B cell (primary cell): ENCODE measurements around the gene ZNF189. TPM values are rescaled to one million over a fixed set of nuclear protein-coding genes. Genes with fewer than 3 reads are reported as not detected.

Experiments used
- ATAC-seq: fragments of 200-7000 bp; cut with Tn5 transposase; one replicate; pipeline ENCODE4 v1.10.0; 2021; ENCODE audit warnings: low read depth, mild to moderate bottlenecking, moderate number of reproducible peaks, moderate library complexity
- CTCF ChIA-PET: fragments of 350-600 bp; sonication (Branson Sonifier 250); formaldehyde crosslinking; loops from one replicate; lab custom pipeline; 2021; ENCODE audit warnings: antibody characterized with exemption, inconsistent platforms; lab: Charles Lee
- POLR2A ChIA-PET: fragments of 350-600 bp; sonication (Branson Sonifier 250); formaldehyde crosslinking; loops from one replicate; lab custom pipeline; 2021; ENCODE audit warnings: antibody characterized with exemption; lab: Charles Lee
- DNase-seq: peaks from one replicate; pipeline ENCODE4 v3.0.0; 2013
- H2AFZ ChIP-seq: 2 replicates; pipeline ENCODE4 v1.6.1; 2012; ENCODE audit warnings: mild to moderate bottlenecking, low read depth, low read length; ENCODE audit not compliant: insufficient read depth, poor library complexity, severe bottlenecking
- H3K27ac ChIP-seq, 2 donors: 1 replicate in 1 of 2; 2 replicates in 1 of 2; pipeline ENCODE4 v1.5.1; 2012 to 2013; ENCODE audit warnings: low read length in 2 of 2, mild to moderate bottlenecking in 2 of 2, moderate library complexity in 1 of 2
- H3K27me3 ChIP-seq, 4 experiments: fragments of 200-600 bp in 1 of 4; sonication (generic) in 1 of 4; replicated peaks in 1 of 4; 1 replicate in 2 of 4; 2 replicates in 2 of 4; pipeline versions ENCODE4 v1.6.1 to v1.7.0; 2013 to 2016; ENCODE audit warnings: low read length in 3 of 4, mild to moderate bottlenecking in 2 of 4, mixed read lengths in 1 of 4, moderate library complexity in 1 of 4; ENCODE audit not compliant: insufficient read depth in 4 of 4, control insufficient read depth in 3 of 4; ENCODE audit errors: control extremely low read depth in 1 of 4
- H3K36me3 ChIP-seq, 2 experiments: replicated peaks in 1 of 2; 1 replicate in 1 of 2; 2 replicates in 1 of 2; pipeline versions ENCODE4 v1.6.1 to v1.7.1; 2013; ENCODE audit warnings: low read length in 1 of 2; ENCODE audit not compliant: insufficient read depth in 2 of 2, control insufficient read depth in 1 of 2; ENCODE audit errors: control extremely low read depth in 1 of 2, extremely low read depth in 1 of 2
- H3K4me1 ChIP-seq, 2 donors: fragments of 200-600 bp in 1 of 2; sonication (generic) in 1 of 2; 1 replicate in 1 of 2; 2 replicates in 1 of 2; pipeline versions ENCODE4 v1.5.1 to v1.6.1; 2013 to 2017; ENCODE audit warnings: low read length in 2 of 2; ENCODE audit not compliant: control insufficient read depth in 2 of 2, insufficient read depth in 2 of 2
- H3K4me2 ChIP-seq: replicated peaks from 2 replicates; pipeline ENCODE3; 2012; ENCODE audit warnings: mild to moderate bottlenecking, low read depth, low read length; ENCODE audit not compliant: poor library complexity, severe bottlenecking
- H3K4me3 ChIP-seq, 5 experiments: fragments of 200-600 bp in 1 of 5; sonication (generic) in 1 of 5; 1 replicate in 3 of 5; 2 replicates in 2 of 5; pipeline versions ENCODE4 v1.5.1 to v1.7.0; 2011 to 2016; ENCODE audit warnings: low read length in 4 of 5, mild to moderate bottlenecking in 4 of 5, low read depth in 2 of 5, control low read depth in 1 of 5, moderate library complexity in 1 of 5; ENCODE audit not compliant: insufficient read depth in 1 of 5; ENCODE audit errors: control extremely low read depth in 1 of 5, extremely low read depth in 1 of 5
- H3K79me2 ChIP-seq: fragments of 200-600 bp; sonication (generic); one replicate; pipeline ENCODE4 v1.6.0; 2016; ENCODE audit warnings: low read length; ENCODE audit not compliant: control insufficient read depth, insufficient read depth
- H3K9ac ChIP-seq: fragments of 200-600 bp; sonication (generic); 2 replicates; pipeline ENCODE4 v1.6.1; 2017; ENCODE audit warnings: mild to moderate bottlenecking, low read length, moderate library complexity
- H3K9me3 ChIP-seq, 3 donors: one replicate each; pipeline versions ENCODE4 v1.6.1 to v1.7.1; 2013; ENCODE audit warnings: low read length in 2 of 3; ENCODE audit not compliant: control insufficient read depth in 2 of 3, insufficient read depth in 1 of 3; ENCODE audit errors: control extremely low read depth in 1 of 3
- H4K20me1 ChIP-seq: 2 replicates; pipeline ENCODE4 v1.6.0; 2012; ENCODE audit warnings: mild to moderate bottlenecking, low read length; ENCODE audit not compliant: insufficient read depth, control insufficient read depth, poor library complexity, severe bottlenecking
- H3K27ac Mint-ChIP-seq: one replicate; pipeline ENCODE4 v1.8.0; 2021; ENCODE audit warnings: mixed read lengths
- H3K27me3 Mint-ChIP-seq: one replicate; pipeline ENCODE4 v1.8.0; 2021; ENCODE audit warnings: mixed read lengths
- H3K4me1 Mint-ChIP-seq: one replicate; pipeline ENCODE4 v1.8.0; 2021; ENCODE audit warnings: mixed read lengths
- H3K4me3 Mint-ChIP-seq: one replicate; pipeline ENCODE4 v1.8.0; 2021; ENCODE audit warnings: mixed read lengths
- H3K9me3 Mint-ChIP-seq: one replicate; pipeline ENCODE4 v1.8.0; 2022; ENCODE audit warnings: mixed read lengths; ENCODE audit not compliant: insufficient read depth
- CTCF ChIP-seq: fragments of 200-600 bp; IDR thresholded peaks from one replicate; pipeline ENCODE4 v1.8.0; 2022; ENCODE audit warnings: antibody characterized with exemption, mild to moderate bottlenecking
- EZH2 ChIP-seq: IDR thresholded peaks from 2 replicates; pipeline ENCODE4 v1.6.1; 2012; ENCODE audit warnings: borderline replicate concordance, low read depth, mild to moderate bottlenecking, moderate library complexity, low read length; ENCODE audit not compliant: insufficient read depth, poor library complexity, severe bottlenecking
- WGBS: methylation state at CpG from one replicate; pipeline ENCODE4 v1.1.5; 2013; ENCODE audit warnings: missing lambda C conversion rate; ENCODE audit not compliant: insufficient coverage; 5-methylcytosine and 5-hydroxymethylcytosine counted together
- intact Hi-C: fragments of 100-400 bp; cut with micrococcal nuclease; formaldehyde crosslinking; loops from one replicate; pipeline ENCODE4 v1.10.0; 2022
- polyA plus RNA-seq: library from polyadenylated mRNA; depleted of rRNA; stranded (reverse); fragments of >200 nt; gene quantifications from 2 replicates; pipeline ENCODE4 v1.2.3, GENCODE V29; 2012
- total RNA-seq, 2 donors: library from RNA; stranded (reverse); fragments of 120-200 nt in 1 of 2; gene quantifications; 1 replicate in 1 of 2; 2 replicates in 1 of 2; pipeline versions ENCODE4 v1.2.3 to v1.2.4, GENCODE V29; 2013 to 2022

The ZNF189 gene
- total and polyA plus RNA-seq, 2 donors (not counting 1 experiment from before 2014, with no cell fraction given) = 4.0 to 25.7 TPM

- H3K4me1 ChIP-seq = no peaks in the 10 kb centered on the region
- TF ChIP-seq CTCF = no peak
- no peak for TF ChIP-seq EZH2
- intact Hi-C loops = no loop called here
- H3K9ac ChIP-seq = no peak overlapping the region
- Mint-ChIP-seq H3K4me3 (no peak overlapping the region), H3K4me1 (no peaks in the 10 kb centered on the region), H3K9me3 (peaks cover 3% of the 10 kb centered on the region), H3K27me3 (peaks cover 41% of the 10 kb centered on the region), H3K27ac (no peak overlapping the region)
- peaks cover 0 to 3% (median 0%) of the 10 kb centered on the region in 4 experiments for H3K27me3 ChIP-seq
- DNase-seq (no peak), ATAC-seq (no peak)
- WGBS = 90% methylated on average over 2 of the region's 3 CpGs
- CTCF ChIA-PET = interaction anchor here (1.6 kb wide), 1 partner anchor 73 kb away, joined by 5 read pairs; no protein-coding TSS in a partner anchor
- no peaks in the 10 kb centered on the region for H4K20me1 ChIP-seq
- H3K36me3 ChIP-seq = no peaks in the 10 kb centered on the region
- no peak overlapping the region for H3K27ac ChIP-seq
- H3K79me2 ChIP-seq = no peaks in the 10 kb centered on the region
- POLR2A ChIA-PET = no interaction called here
- no peak overlapping the region for H3K4me3 ChIP-seq
- H3K9me3 ChIP-seq = peaks cover 0 to 9% (median 0%) of the 10 kb centered on the region in 3 donors
- H3K4me2 ChIP-seq = no peak overlapping the region
- no peak overlapping the region for H2AFZ ChIP-seq
These were observed 58.4 kb downstream of the ZNF189 start for GRCh38 chr9:101457003-101457402.

GRCh38 chr9:101458963-101459631 is 60.4 kb downstream of the ZNF189 start:
- H3K9ac ChIP-seq = no peak overlapping the region

More at GRCh38 chr9:101458963-101459631, 60.4 kb downstream of the ZNF189 start:
- Histone ChIP-seq H3K79me2 (no peaks in the 10 kb centered on the region), H3K4me1 (no peaks in the 10 kb centered on the region), H3K4me2 (no peak overlapping the region), H4K20me1 (no peaks in the 10 kb centered on the region), H3K27ac (no peak overlapping the region), H3K27me3 (peaks cover 0 to 3% (median 0%) of the 10 kb centered on the region in 4 experiments), H3K4me3 (no peak overlapping the region), H3K36me3 (no peaks in the 10 kb centered on the region), H2AFZ (no peak overlapping the region), H3K9me3 (no peaks in the 10 kb centered on the region)
- Mint-ChIP-seq H3K27ac (no peak overlapping the region), H3K9me3 (no peaks in the 10 kb centered on the region), H3K4me3 (no peak overlapping the region), H3K27me3 (peaks cover 29% of the 10 kb centered on the region), H3K4me1 (no peaks in the 10 kb centered on the region)
- ChIA-PET POLR2A (no interaction called here), CTCF (interaction anchor here (0.7 to 2.6 kb wide), 12 partner anchors 10 to 88 kb away, joined by 3 to 35 read pairs (median 4); partner anchors contain the start of gene RNF20)
- intact Hi-C loops = loop anchor here (1.0 kb wide), 1 partner anchor 71 kb away; no protein-coding TSS in a partner anchor
- no peak for TF ChIP-seq EZH2
- peak; percentile 52 for TF ChIP-seq CTCF
- ATAC-seq = peak; percentile 53
- DNase-seq = peak; percentile 42
- WGBS = 7% methylated on average over 4 of the region's 9 CpGs
